Dedifferentiated amniotic fluid mesenchymal stem cell (primary cell): ENCODE data around the gene IL4R.
A peak's percentile ranks its signal among the peaks of the same experiment; 100 is the strongest.
"Not testable (repeated sequence)": the region's sequence is repeated elsewhere in the genome, so short reads cannot be mapped to it uniquely, and the experiment has no call there.

Experiments used
- DNase-seq: peaks from one replicate; pipeline ENCODE4 v3.0.0-alpha.2; 2016; ENCODE audit errors: extremely low spot score

The IL4R gene

GRCh38 chr16:27313422-27314160 is at the start of gene IL4R:
IL4R (plus strand) TSS chr16:27313974; CDS start chr16:27340204, 26,230 bp downstream.
- peak; percentile 15 for DNase-seq

- no peak for DNase-seq
These were observed 49.6 kb upstream of the IL4R start for GRCh38 chr16:27264151-27264550.

DNA sequence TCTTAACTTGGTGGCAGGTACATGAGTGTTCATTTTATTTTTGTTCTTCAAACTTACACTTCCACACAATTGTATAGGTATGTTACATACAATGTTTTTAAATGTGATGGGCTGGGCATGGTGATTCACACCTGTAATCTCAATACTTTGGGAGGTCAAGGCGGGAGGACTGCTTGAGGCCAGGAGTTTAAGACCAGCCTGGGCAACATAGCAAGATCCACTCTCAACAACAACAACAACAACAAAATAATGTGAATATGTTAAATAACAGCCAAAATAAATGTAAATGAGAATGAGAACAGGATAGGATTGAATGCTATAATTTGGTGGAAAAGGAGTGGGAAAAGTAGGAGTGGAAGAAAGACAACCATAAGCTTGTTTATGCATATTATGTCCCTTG is 47.8 kb upstream of the IL4R start:
- DNase-seq = no peak

DNA sequence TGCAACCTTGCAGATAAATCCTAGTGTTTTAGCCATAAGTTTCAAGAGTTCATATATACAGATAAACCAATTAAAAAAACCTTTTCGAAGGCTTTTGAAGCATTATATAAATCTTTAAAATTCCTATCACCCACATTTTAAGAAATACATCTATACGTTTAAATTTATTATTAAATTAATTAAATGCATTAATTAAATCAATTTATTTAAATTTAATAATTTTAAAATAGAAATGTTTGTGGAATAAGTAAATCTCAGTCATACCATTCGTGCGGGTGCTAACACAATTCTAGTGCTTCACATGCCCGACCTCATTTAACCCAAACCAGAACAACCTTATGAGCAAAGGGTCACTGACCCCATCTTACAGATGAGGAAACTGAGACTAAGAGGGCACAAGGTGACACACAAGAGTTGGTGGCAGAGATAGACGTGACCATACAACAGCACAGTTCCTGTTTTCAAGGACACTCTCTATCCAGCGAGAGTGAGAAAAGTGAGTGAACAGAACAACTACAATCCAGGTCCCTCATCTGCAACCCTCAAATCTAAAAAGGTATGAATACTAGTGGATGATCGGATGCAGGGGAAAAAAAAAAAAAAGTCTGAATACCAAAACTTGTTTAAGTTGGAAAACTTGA is 46.6 kb upstream of the IL4R start:
- no peak for DNase-seq

GRCh38 chr16:27268376-27269299 is 45.1 kb upstream of the IL4R start, which contains the start of gene NSMCE1:
NSMCE1 (minus strand) TSS chr16:27268772; CDS start chr16:27257570, 11,202 bp downstream.
- peak; percentile 95 for DNase-seq

- DNase-seq = no peak
These were observed 44.2 kb upstream of the IL4R start for GRCh38 chr16:27269300-27270150.

DNA sequence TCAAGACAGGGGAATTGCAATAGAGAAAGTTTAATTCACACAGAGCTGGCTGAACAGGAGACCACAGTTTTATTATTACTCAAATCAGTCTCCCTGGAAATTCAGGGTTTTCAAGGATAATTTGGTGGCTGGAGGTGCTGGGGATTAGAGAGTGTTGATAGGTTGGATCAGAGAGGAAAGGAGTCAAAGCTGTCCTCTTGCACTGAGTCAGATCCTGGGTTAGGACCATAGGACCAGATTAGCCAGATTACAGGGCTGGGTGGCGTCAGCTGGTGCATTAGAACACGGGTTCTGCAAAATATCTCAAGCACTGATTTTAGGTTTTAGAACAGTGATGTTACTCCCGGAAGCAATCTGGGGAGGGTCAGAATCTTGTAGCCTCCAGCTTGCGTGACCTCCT is 43.4 kb upstream of the IL4R start:
- no peak for DNase-seq

DNA sequence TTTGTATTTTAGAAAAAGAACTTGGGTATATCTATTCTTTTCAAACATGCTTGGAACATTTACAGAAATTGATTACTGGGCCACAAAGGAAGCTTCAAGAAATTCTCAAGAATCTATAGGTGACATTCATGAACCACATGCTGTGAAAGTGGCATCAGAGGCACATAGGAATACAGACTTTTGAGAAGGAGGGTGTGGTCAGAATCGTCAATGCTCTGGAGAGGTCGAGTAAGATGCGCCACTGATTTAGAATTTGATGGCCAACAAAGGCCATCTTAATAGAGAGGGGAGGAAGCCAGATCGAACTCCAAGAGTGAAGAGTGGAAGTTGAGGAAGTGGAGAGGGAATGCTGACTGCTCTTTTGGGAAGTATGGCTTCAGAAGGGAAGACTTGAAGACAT is 41.7 kb upstream of the IL4R start:
- no peak for DNase-seq

- DNase-seq = not testable (repeated sequence)
These were observed 41.1 kb upstream of the IL4R start for GRCh38 chr16:27272697-27273096.

GRCh38 chr16:27273330-27273669 is 40.5 kb upstream of the IL4R start:
- DNase-seq = no peak

DNA sequence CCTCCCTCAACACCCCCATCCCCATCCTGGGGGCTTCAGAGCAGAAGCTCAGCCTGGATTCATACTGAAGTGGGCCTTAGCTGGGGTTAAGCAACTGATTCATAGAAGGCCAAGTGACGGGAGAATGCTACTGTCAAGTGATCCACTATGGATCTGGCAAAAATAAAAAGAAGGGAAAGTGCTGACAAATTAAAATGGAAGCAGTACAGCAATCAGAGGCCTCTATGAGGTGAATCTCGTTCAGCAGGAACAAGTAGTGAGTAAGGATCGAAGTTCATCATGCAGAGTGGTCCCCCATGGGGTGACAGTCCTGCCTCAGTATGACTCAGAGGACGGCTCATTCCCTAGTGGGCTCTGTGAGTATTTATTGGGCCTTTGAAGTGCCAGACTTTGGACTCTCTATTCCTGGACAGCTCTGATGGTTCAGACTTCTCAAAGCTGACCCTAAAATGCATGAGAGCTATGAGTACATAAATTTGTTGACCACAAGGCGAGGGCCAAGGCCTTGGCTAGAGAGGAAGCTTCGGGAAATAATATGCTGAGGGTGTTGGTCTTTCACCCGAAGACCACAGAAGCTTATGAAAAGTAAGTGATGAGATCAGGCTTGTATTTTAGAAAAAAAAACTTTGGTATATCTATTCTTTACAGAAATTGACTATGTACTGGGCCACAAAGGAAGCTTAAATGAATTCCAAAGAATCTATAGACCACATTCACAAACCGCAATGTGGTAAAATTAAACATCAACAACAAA is 39.9 kb upstream of the IL4R start:
- no peak for DNase-seq

- not testable (repeated sequence) for DNase-seq
These were observed 39.3 kb upstream of the IL4R start for GRCh38 chr16:27274424-27274874.

- no peak for DNase-seq
These were observed 38.4 kb upstream of the IL4R start for GRCh38 chr16:27275394-27275793.

GRCh38 chr16:27281243-27281642 is 32.5 kb upstream of the IL4R start:
- DNase-seq = no peak

GRCh38 chr16:27284865-27285675 is 28.7 kb upstream of the IL4R start:
- DNase-seq = no peak

GRCh38 chr16:27285676-27286196 is 28.0 kb upstream of the IL4R start:
- no peak for DNase-seq

DNA sequence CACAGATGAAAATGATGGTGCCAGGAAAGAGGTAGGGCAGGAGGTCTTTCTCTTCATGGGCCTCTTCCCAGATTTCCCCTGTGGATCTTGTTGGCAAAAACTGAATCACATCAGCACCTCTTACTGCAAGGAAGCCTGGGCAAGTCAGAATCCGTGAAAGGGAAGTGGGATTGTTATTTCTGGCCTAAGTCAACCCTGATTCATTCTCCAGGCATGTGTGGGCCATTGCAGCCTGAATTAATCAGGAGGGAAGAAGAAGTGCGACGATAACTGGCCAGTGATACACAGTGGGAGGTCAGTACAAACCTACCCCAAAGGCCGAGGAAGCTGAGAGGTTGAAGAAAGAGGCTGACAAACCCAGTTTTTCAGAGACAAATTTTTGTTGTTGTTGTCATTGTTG is 27.3 kb upstream of the IL4R start:
- peak; percentile 56 for DNase-seq

- DNase-seq = no peak
These were observed 26.5 kb upstream of the IL4R start for GRCh38 chr16:27287051-27287811.

- no peak for DNase-seq
These were observed 25.9 kb upstream of the IL4R start for GRCh38 chr16:27287887-27288286.
